ENCODE results near the gene ROBO1.

The ROBO1 gene

DNA sequence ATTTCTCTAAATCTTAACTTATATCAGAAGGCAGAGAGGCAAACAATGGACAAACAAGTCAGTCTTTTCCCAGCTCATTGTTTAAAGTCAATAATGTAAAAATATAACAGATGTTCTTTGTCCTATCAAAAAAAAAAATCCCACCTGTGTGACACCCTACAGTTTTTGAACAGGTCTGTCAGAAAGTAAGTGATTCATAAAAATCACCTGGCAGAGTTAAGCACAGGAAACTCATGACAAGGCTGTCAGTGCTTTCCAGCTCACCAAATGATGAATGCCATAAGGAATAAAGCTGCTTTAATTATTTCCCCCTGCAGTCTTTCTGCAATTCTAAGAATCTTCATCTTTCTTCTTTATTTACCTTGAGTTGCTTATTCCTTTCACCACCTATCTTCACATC, 30.3 kb downstream of the ROBO1 start:
- no peaks in the 10 kb centered on the region for H3F3A ChIP-seq (ENCODE audit: insufficient read depth, low read length)
- H3K9me2 ChIP-seq (replicated peaks; ENCODE audit: insufficient read depth, low read length): no peaks in the 10 kb centered on the region
- H4K20me1 ChIP-seq (ENCODE audit: insufficient read depth, low read length): no peaks in the 10 kb centered on the region
- H3K4me2 ChIP-seq (ENCODE audit: low read depth, low read length): no peak overlapping the region
- H3K27ac ChIP-seq (ENCODE audit: low read length): no peak overlapping the region
- H2AFZ ChIP-seq (ENCODE audit: low read length): no peak overlapping the region
- H3K79me2 ChIP-seq (ENCODE audit: low read length): no peaks in the 10 kb centered on the region
- H3K9me3 ChIP-seq (replicated peaks; ENCODE audit: insufficient read depth, low read length): no peaks in the 10 kb centered on the region
- no peak for DNase-seq
- H3K36me3 ChIP-seq (replicated peaks; ENCODE audit: insufficient read depth, low read length): no peaks in the 10 kb centered on the region
- H3K9ac ChIP-seq (ENCODE audit: low read length): no peak overlapping the region
- H3K27me3 ChIP-seq (replicated peaks; ENCODE audit: insufficient read depth, low read length): no peaks in the 10 kb centered on the region
- H3K4me3 ChIP-seq (ENCODE audit: low read length): no peak overlapping the region
- TF ChIP-seq EZH2 (optimal IDR thresholded peaks at IDR 0.05; ENCODE audit: low read depth, low read length) (no peak), EZH2phosphoT487 (IDR thresholded peaks at IDR 0.05; ENCODE audit: low read length) (no peak)
- TF ChIP-seq, protein P1, sequence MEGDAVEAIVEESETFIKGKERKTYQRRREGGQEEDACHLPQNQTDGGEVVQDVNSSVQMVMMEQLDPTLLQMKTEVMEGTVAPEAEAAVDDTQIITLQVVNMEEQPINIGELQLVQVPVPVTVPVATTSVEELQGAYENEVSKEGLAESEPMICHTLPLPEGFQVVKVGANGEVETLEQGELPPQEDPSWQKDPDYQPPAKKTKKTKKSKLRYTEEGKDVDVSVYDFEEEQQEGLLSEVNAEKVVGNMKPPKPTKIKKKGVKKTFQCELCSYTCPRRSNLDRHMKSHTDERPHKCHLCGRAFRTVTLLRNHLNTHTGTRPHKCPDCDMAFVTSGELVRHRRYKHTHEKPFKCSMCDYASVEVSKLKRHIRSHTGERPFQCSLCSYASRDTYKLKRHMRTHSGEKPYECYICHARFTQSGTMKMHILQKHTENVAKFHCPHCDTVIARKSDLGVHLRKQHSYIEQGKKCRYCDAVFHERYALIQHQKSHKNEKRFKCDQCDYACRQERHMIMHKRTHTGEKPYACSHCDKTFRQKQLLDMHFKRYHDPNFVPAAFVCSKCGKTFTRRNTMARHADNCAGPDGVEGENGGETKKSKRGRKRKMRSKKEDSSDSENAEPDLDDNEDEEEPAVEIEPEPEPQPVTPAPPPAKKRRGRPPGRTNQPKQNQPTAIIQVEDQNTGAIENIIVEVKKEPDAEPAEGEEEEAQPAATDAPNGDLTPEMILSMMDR (IDR thresholded peaks at IDR 0.05; ENCODE audit: low read length): no peak
- H3K4me1 ChIP-seq (ENCODE audit: low read length): no peaks in the 10 kb centered on the region

DNA sequence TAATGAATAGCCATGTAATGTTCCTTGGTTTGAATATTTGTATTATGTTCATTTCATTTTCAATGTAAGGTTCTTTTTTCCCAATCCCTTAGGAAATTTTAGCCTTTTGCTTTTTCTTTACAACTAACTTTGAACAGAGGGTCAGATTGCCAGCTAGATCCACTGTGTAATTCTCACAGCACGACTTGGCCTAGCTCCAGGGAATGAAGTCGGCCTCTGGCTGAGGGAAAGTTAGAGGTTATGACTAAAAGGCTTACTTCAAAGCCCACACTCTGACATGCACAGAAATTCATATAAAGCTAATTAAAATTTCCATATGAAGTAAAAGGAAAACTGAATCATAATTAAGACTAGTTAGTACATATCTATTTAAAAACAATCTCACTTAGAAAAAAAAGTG, 38.7 kb downstream of the ROBO1 start:
- Histone ChIP-seq H3F3A (ENCODE audit: insufficient read depth, low read length) (no peaks in the 10 kb centered on the region), H3K27me3 (replicated peaks; ENCODE audit: insufficient read depth, low read length) (no peaks in the 10 kb centered on the region), H3K27ac (ENCODE audit: low read length) (no peak overlapping the region), H3K79me2 (ENCODE audit: low read length) (no peaks in the 10 kb centered on the region), H3K4me1 (ENCODE audit: low read length) (no peaks in the 10 kb centered on the region), H3K9me2 (replicated peaks; ENCODE audit: insufficient read depth, low read length) (no peaks in the 10 kb centered on the region), H3K9me3 (replicated peaks; ENCODE audit: insufficient read depth, low read length) (no peaks in the 10 kb centered on the region), H3K9ac (ENCODE audit: low read length) (no peak overlapping the region), H4K20me1 (ENCODE audit: insufficient read depth, low read length) (no peaks in the 10 kb centered on the region), H3K4me2 (ENCODE audit: low read depth, low read length) (no peak overlapping the region), H3K36me3 (replicated peaks; ENCODE audit: insufficient read depth, low read length) (no peaks in the 10 kb centered on the region), H2AFZ (ENCODE audit: low read length) (no peak overlapping the region), H3K4me3 (ENCODE audit: low read length) (no peak overlapping the region)
- DNase-seq: no peak
- TF ChIP-seq EZH2 (optimal IDR thresholded peaks at IDR 0.05; ENCODE audit: low read depth, low read length) (no peak), EZH2phosphoT487 (IDR thresholded peaks at IDR 0.05; ENCODE audit: low read length) (no peak)
- TF ChIP-seq, protein P1 (IDR thresholded peaks at IDR 0.05; ENCODE audit: low read length): no peak

- Histone ChIP-seq H2AFZ (ENCODE audit: low read length) (no peak overlapping the region), H3K9ac (ENCODE audit: low read length) (no peak overlapping the region), H3F3A (ENCODE audit: insufficient read depth, low read length) (no peaks in the 10 kb centered on the region), H3K79me2 (ENCODE audit: low read length) (no peaks in the 10 kb centered on the region), H3K27ac (ENCODE audit: low read length) (no peak overlapping the region), H3K4me3 (ENCODE audit: low read length) (no peak overlapping the region), H3K36me3 (replicated peaks; ENCODE audit: insufficient read depth, low read length) (no peaks in the 10 kb centered on the region), H3K9me2 (replicated peaks; ENCODE audit: insufficient read depth, low read length) (no peaks in the 10 kb centered on the region), H3K4me2 (ENCODE audit: low read depth, low read length) (no peak overlapping the region), H3K27me3 (replicated peaks; ENCODE audit: insufficient read depth, low read length) (no peaks in the 10 kb centered on the region), H3K9me3 (replicated peaks; ENCODE audit: insufficient read depth, low read length) (no peaks in the 10 kb centered on the region), H3K4me1 (ENCODE audit: low read length) (no peaks in the 10 kb centered on the region), H4K20me1 (ENCODE audit: insufficient read depth, low read length) (no peaks in the 10 kb centered on the region)
- TF ChIP-seq EZH2phosphoT487 (IDR thresholded peaks at IDR 0.05; ENCODE audit: low read length) (no peak), EZH2 (optimal IDR thresholded peaks at IDR 0.05; ENCODE audit: low read depth, low read length) (no peak)
- TF ChIP-seq, protein P1 (IDR thresholded peaks at IDR 0.05; ENCODE audit: low read length): no peak
- no peak for DNase-seq
Measured at GRCh38 chr3:79726786-79727185, 41.0 kb downstream of the ROBO1 start.

Data from MM.1S (cell line).